ENCODE results near the gene RASGEF1B. TPM values are rescaled to one million over a fixed set of nuclear protein-coding genes. Genes with fewer than 3 reads are reported as not detected.

Gene RASGEF1B
- total and polyA plus RNA-seq, 2 experiments from 2014 or later, result 2.8 to 5.2 TPM

DNA sequence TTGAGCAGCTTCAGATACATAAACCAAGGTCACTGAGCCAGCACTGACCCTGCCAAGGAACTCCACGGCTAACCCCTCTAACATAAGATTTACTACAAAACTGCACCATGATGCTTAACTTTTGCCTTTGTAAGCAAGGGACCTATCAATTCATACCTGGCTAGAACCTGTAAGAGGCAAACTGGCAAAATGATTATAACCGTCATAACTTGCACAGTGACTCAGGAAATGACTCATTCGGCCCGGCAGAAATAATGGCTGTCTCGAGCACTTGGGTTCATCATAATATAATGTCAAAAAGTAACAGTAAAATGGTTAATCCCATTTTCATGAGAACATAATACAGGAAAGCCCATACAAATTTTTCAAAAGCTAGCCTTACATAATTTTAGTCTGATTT, 17.2 kb downstream of the RASGEF1B start (continued):
- TF ChIP-seq, protein P1, sequence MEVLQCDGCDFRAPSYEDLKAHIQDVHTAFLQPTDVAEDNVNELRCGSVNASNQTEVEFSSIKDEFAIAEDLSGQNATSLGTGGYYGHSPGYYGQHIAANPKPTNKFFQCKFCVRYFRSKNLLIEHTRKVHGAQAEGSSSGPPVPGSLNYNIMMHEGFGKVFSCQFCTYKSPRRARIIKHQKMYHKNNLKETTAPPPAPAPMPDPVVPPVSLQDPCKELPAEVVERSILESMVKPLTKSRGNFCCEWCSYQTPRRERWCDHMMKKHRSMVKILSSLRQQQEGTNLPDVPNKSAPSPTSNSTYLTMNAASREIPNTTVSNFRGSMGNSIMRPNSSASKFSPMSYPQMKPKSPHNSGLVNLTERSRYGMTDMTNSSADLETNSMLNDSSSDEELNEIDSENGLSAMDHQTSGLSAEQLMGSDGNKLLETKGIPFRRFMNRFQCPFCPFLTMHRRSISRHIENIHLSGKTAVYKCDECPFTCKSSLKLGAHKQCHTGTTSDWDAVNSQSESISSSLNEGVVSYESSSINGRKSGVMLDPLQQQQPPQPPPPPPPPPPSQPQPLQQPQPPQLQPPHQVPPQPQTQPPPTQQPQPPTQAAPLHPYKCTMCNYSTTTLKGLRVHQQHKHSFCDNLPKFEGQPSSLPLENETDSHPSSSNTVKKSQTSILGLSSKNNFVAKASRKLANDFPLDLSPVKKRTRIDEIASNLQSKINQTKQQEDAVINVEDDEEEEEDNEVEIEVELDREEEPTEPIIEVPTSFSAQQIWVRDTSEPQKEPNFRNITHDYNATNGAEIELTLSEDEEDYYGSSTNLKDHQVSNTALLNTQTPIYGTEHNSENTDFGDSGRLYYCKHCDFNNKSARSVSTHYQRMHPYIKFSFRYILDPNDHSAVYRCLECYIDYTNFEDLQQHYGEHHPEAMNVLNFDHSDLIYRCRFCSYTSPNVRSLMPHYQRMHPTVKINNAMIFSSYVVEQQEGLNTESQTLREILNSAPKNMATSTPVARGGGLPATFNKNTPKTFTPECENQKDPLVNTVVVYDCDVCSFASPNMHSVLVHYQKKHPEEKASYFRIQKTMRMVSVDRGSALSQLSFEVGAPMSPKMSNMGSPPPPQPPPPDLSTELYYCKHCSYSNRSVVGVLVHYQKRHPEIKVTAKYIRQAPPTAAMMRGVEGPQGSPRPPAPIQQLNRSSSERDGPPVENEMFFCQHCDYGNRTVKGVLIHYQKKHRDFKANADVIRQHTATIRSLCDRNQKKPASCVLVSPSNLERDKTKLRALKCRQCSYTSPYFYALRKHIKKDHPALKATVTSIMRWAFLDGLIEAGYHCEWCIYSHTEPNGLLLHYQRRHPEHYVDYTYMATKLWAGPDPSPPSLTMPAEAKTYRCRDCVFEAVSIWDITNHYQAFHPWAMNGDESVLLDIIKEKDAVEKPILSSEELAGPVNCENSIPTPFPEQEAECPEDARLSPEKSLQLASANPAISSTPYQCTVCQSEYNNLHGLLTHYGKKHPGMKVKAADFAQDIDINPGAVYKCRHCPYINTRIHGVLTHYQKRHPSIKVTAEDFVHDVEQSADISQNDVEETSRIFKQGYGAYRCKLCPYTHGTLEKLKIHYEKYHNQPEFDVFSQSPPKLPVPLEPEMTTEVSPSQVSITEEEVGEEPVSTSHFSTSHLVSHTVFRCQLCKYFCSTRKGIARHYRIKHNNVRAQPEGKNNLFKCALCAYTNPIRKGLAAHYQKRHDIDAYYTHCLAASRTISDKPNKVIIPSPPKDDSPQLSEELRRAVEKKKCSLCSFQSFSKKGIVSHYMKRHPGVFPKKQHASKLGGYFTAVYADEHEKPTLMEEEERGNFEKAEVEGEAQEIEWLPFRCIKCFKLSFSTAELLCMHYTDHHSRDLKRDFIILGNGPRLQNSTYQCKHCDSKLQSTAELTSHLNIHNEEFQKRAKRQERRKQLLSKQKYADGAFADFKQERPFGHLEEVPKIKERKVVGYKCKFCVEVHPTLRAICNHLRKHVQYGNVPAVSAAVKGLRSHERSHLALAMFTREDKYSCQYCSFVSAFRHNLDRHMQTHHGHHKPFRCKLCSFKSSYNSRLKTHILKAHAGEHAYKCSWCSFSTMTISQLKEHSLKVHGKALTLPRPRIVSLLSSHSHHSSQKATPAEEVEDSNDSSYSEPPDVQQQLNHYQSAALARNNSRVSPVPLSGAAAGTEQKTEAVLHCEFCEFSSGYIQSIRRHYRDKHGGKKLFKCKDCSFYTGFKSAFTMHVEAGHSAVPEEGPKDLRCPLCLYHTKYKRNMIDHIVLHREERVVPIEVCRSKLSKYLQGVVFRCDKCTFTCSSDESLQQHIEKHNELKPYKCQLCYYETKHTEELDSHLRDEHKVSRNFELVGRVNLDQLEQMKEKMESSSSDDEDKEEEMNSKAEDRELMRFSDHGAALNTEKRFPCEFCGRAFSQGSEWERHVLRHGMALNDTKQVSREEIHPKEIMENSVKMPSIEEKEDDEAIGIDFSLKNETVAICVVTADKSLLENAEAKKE (CRISPR knock-in tag; IDR thresholded peaks at IDR 0.05), result no peak
- TF ChIP-seq EZH2phosphoT487 (IDR thresholded peaks at IDR 0.05; ENCODE audit: unreplicated experiment) (no peak), EZH2 (IDR thresholded peaks at IDR 0.05; ENCODE audit: low read depth, unreplicated experiment) (no peak), NANOG (IDR thresholded peaks at IDR 0.05; ENCODE audit: borderline replicate concordance) (no peak)
- TF ChIP-seq, protein P2, sequence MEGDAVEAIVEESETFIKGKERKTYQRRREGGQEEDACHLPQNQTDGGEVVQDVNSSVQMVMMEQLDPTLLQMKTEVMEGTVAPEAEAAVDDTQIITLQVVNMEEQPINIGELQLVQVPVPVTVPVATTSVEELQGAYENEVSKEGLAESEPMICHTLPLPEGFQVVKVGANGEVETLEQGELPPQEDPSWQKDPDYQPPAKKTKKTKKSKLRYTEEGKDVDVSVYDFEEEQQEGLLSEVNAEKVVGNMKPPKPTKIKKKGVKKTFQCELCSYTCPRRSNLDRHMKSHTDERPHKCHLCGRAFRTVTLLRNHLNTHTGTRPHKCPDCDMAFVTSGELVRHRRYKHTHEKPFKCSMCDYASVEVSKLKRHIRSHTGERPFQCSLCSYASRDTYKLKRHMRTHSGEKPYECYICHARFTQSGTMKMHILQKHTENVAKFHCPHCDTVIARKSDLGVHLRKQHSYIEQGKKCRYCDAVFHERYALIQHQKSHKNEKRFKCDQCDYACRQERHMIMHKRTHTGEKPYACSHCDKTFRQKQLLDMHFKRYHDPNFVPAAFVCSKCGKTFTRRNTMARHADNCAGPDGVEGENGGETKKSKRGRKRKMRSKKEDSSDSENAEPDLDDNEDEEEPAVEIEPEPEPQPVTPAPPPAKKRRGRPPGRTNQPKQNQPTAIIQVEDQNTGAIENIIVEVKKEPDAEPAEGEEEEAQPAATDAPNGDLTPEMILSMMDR (conservative IDR thresholded peaks at IDR 0.05; ENCODE audit: low read depth in 2 of 2), result no peak

DNA sequence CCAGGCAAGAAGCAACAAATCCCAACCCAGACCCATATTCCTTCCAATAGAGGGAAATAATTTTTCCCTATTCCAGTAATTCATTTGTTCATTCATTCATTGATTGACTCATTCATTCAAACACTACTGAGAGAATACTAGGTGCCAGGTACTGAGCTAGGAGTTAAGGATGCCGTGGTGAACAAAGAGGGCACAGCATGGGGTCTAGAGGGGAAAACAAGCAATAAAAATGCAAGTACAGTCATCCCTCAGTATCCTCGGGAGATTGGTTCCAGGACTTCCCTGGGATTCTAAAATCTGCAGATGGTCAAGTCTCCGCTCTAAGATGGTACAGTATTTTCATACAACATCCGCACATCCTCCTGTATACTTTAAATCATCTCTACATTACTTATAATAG, 18.7 kb downstream of the RASGEF1B start:
- Mint-ChIP-seq H3K27ac (no peak overlapping the region), H3K36me3 (ENCODE audit: low read depth) (no peaks in the 10 kb centered on the region), H3K4me3 (no peak overlapping the region)
- TF ChIP-seq ZNF331 (CRISPR knock-in tag; IDR thresholded peaks at IDR 0.05; ENCODE audit: low read depth), result no peak
- TF ChIP-seq, protein P1 (CRISPR knock-in tag; IDR thresholded peaks at IDR 0.05), result no peak
- no peak for TF ChIP-seq JUNB (IDR thresholded peaks at IDR 0.05; ENCODE audit: unreplicated experiment)
- TF ChIP-seq EZH2 (IDR thresholded peaks at IDR 0.05; ENCODE audit: low read depth, unreplicated experiment), result no peak

More for the DNA sequence above, 18.7 kb downstream of the RASGEF1B start:
- no peaks in the 10 kb centered on the region for H3K79me2 ChIP-seq (replicated peaks; ENCODE audit: insufficient read depth)
- H3F3A ChIP-seq (replicated peaks; ENCODE audit: low read depth), result no peaks in the 10 kb centered on the region
- H3K4me1 Mint-ChIP-seq, result peaks cover 30% of the 10 kb centered on the region
- H4K20me1 ChIP-seq (replicated peaks; ENCODE audit: insufficient read depth), result no peaks in the 10 kb centered on the region
- peak; percentile 58 for DNase-seq (ENCODE audit: low spot score)
- H3K4me1 ChIP-seq (ENCODE audit: insufficient read depth), result peaks cover 20% of the 10 kb centered on the region
- no peak overlapping the region for H3K27ac ChIP-seq (ENCODE audit: low read depth)
- H2AFZ ChIP-seq, result no peak overlapping the region
- no peaks in the 10 kb centered on the region for H3K27me3 Mint-ChIP-seq (ENCODE audit: insufficient read depth, low read depth, poor library complexity)
- H3K4me2 ChIP-seq, result no peak overlapping the region
- H3K27me3 ChIP-seq (ENCODE audit: insufficient read depth), result no peaks in the 10 kb centered on the region
- H3K9me2 ChIP-seq (ENCODE audit: insufficient read depth), result no peaks in the 10 kb centered on the region
- no peaks in the 10 kb centered on the region for H3K36me3 ChIP-seq (ENCODE audit: insufficient read depth)
- H3K4me3 ChIP-seq, result no peak overlapping the region
- peak; percentile 82 for ATAC-seq
- H3K9me3 Mint-ChIP-seq, result no peaks in the 10 kb centered on the region

All from GM23338 (cell line).